DMS53 treated with DMSO at 0.1 percent for 48 hours (cell line): ENCODE measurements around the gene HBA2.
"Not testable (repeated sequence)": the region's sequence is repeated elsewhere in the genome, so short reads cannot be mapped to it uniquely, and the experiment has no call there.

Source experiments
- DNase-seq: peaks from one replicate; lab custom pipeline; 2025; ENCODE audit not compliant: unreplicated experiment; lab: John Stamatoyannopoulos, UW

The HBA2 gene

GRCh38 chr16:191831-192230 lies 19.2 kb downstream of the HBA2 start:
- no peak for DNase-seq

GRCh38 chr16:192686-193085 lies 20.0 kb downstream of the HBA2 start:
- no peak for DNase-seq

DNA sequence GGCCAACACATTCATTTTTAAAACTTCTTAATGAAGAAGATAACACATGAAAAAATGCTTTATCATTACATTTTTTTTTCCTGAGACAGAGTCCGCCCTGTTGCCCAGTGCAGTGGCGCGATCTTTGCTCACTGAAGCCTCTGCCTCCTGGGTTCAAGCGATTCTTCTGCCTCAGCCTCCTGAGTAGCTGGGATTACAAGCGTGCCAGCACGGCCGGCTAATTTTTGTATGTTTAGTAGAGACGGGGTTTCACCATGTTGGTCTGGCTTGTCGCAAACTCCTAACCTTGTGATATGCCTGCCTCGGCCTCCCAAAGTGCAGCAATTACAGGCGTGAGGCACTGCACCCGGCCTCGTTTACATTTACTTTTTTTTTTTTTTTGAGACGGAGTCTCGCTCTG lies 20.8 kb downstream of the HBA2 start:
- no peak for DNase-seq

GRCh38 chr16:194516-194915 lies 21.8 kb downstream of the HBA2 start:
- no peak for DNase-seq

DNA sequence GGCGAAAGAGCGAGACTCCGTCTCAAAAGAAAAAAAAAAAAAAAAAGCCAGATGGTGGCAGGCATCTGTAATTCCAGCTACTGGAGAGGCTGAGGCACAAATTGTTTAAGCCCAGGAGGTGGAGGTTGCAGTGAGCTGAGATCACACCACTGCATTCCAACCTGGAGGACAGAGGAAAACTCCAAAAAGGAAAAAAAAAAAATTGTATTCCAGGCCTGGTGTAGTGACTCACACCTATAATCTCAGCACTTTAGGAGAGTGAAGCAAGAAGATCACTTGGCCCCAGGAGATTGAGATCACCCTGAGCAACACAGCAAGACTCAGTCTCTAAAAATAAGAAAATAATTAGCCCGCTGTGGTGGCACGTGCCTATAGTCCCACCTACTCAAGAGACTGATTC lies 27.7 kb downstream of the HBA2 start:
- no peak for DNase-seq

- no peak for DNase-seq
Measured at GRCh38 chr16:203246-203645, 30.6 kb downstream of the HBA2 start.

- not testable (repeated sequence) for DNase-seq
Measured at GRCh38 chr16:204046-204445, 31.4 kb downstream of the HBA2 start.

- not testable (repeated sequence) for DNase-seq
Measured at GRCh38 chr16:209359-209758, 36.7 kb downstream of the HBA2 start.

DNA sequence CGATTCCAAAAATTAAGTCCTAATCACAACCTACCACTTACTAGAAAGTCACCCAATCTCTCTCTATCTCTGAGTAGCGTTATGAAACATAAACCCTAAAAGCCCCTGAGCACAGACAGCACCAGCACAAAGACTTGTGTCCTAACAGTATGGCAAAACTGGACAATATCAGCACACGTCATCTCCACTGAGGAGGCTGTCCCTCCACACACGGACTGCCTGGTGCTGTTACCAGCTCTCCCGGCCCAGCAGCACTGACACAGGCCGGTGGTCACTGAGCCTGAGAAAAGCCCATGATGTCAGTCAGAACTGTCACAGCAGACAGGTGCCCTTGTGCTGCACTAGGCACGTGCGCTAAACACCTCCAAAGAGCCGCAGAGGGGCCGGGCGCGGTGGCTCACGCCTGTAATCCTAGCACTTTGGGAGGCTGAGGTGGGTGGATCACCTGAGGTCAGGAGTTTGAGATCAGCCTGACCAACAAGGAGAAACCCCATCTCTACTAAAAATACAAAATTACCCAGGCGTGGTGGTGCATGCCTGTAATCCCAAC lies 39.0 kb downstream of the HBA2 start:
- DNase-seq, result not testable (repeated sequence)

DNA sequence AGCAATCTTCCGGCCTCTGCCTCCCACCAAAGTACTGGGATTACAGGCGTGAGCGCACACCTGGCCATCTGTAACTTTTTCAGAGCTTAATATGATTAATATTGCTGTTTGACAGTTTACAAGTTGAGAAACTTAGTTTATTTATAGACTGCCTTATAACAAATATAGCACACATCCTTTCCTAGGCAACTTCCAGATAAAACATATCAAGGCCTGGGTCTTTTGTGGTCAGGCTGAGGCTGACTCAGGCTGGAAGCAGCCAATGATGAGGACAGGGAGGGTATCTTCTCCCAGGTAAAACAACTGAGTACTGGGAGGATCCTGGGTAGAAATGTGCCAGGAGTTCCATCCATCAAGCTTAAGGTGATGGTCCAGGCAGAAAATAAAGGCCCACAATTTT lies 40.3 kb downstream of the HBA2 start:
- DNase-seq, result no peak

GRCh38 chr16:220021-220420 lies 47.3 kb downstream of the HBA2 start:
- DNase-seq, result no peak
